ENCODE measurements around the gene NINJ2. TPM values are rescaled to one million over a fixed set of nuclear protein-coding genes. Genes with fewer than 3 reads are reported as not detected.

Gene NINJ2
- total RNA-seq, 1 donor from 2014 or later: not detected

GRCh38 chr12:533718-534117 lies 129.5 kb downstream of the NINJ2 start:
- H3K4me1 ChIP-seq (ENCODE audit: insufficient read depth, low read length): peaks cover 2% of the 10 kb centered on the region
- FAIRE-seq (no peak), DNase-seq (ENCODE audit: low read depth) (no peak)
- H3K9me3 ChIP-seq (ENCODE audit: insufficient read depth, low read depth, low read length): peaks cover 6% of the 10 kb centered on the region
- no peak overlapping the region for H3K9ac ChIP-seq (ENCODE audit: low read length)
- TF ChIP-seq CTCF (IDR thresholded peaks at IDR 0.05; ENCODE audit: insufficient read depth, low read depth, low read length) (no peak), EZH2 (IDR thresholded peaks at IDR 0.05; ENCODE audit: insufficient read depth, low read length) (no peak)
- H2AFZ ChIP-seq (ENCODE audit: low read depth, low read length): no peak overlapping the region
- Mint-ChIP-seq H3K4me1 (ENCODE audit: low read depth, unreplicated experiment) (peaks cover 14% of the 10 kb centered on the region), H3K27ac (ENCODE audit: unreplicated experiment) (peak overlapping the region; percentile 12), H3K4me3 (ENCODE audit: unreplicated experiment) (no peak overlapping the region), H3K27me3 (ENCODE audit: low read depth, unreplicated experiment) (peaks cover 6% of the 10 kb centered on the region), H3K9me3 (ENCODE audit: unreplicated experiment) (peaks cover 17% of the 10 kb centered on the region), H3K36me3 (ENCODE audit: low read depth, unreplicated experiment) (peaks cover 4% of the 10 kb centered on the region)
- H3K79me2 ChIP-seq (ENCODE audit: insufficient read depth, low read length): no peaks in the 10 kb centered on the region
- H4K20me1 ChIP-seq (ENCODE audit: insufficient read depth, low read length): no peaks in the 10 kb centered on the region
- H3K4me2 ChIP-seq (ENCODE audit: low read length): no peak overlapping the region
- no peak overlapping the region for H3K4me3 ChIP-seq (ENCODE audit: insufficient read depth, low read depth, low read length)
- H3K27ac ChIP-seq (ENCODE audit: low read depth, low read length): no peak overlapping the region
- H3K36me3 ChIP-seq (ENCODE audit: insufficient read depth, low read length): no peaks in the 10 kb centered on the region
- no peaks in the 10 kb centered on the region for H3K27me3 ChIP-seq (ENCODE audit: insufficient read depth, low read length)

- H3K4me1 ChIP-seq (ENCODE audit: insufficient read depth, low read length): no peaks in the 10 kb centered on the region
- H3K4me3 ChIP-seq (ENCODE audit: insufficient read depth, low read depth, low read length): no peak overlapping the region
- no peaks in the 10 kb centered on the region for H3K27me3 ChIP-seq (ENCODE audit: insufficient read depth, low read length)
- Mint-ChIP-seq H3K27me3 (ENCODE audit: low read depth, unreplicated experiment) (peaks cover 6% of the 10 kb centered on the region), H3K4me1 (ENCODE audit: low read depth, unreplicated experiment) (peaks cover 14% of the 10 kb centered on the region), H3K9me3 (ENCODE audit: unreplicated experiment) (peaks cover 17% of the 10 kb centered on the region), H3K4me3 (ENCODE audit: unreplicated experiment) (no peak overlapping the region), H3K27ac (ENCODE audit: unreplicated experiment) (peak overlapping the region; percentile 75), H3K36me3 (ENCODE audit: low read depth, unreplicated experiment) (peaks cover 4% of the 10 kb centered on the region)
- H2AFZ ChIP-seq (ENCODE audit: low read depth, low read length): no peak overlapping the region
- no peaks in the 10 kb centered on the region for H4K20me1 ChIP-seq (ENCODE audit: insufficient read depth, low read length)
- peak; percentile 60 for FAIRE-seq
- no peaks in the 10 kb centered on the region for H3K79me2 ChIP-seq (ENCODE audit: insufficient read depth, low read length)
- peak; percentile 58 for DNase-seq (ENCODE audit: low read depth)
- no peak overlapping the region for H3K9ac ChIP-seq (ENCODE audit: low read length)
- TF ChIP-seq CTCF (IDR thresholded peaks at IDR 0.05; ENCODE audit: insufficient read depth, low read depth, low read length) (no peak), EZH2 (IDR thresholded peaks at IDR 0.05; ENCODE audit: insufficient read depth, low read length) (no peak)
- H3K9me3 ChIP-seq (ENCODE audit: insufficient read depth, low read depth, low read length): peaks cover 6% of the 10 kb centered on the region
- H3K27ac ChIP-seq (ENCODE audit: low read depth, low read length): no peak overlapping the region
- H3K4me2 ChIP-seq (ENCODE audit: low read length): no peak overlapping the region
- no peaks in the 10 kb centered on the region for H3K36me3 ChIP-seq (ENCODE audit: insufficient read depth, low read length)
These were observed 130.2 kb downstream of the NINJ2 start for GRCh38 chr12:532908-533565.

- Histone ChIP-seq H3K4me2 (ENCODE audit: low read length) (no peak overlapping the region), H2AFZ (ENCODE audit: low read depth, low read length) (no peak overlapping the region), H3K4me1 (ENCODE audit: insufficient read depth, low read length) (no peaks in the 10 kb centered on the region), H3K27ac (ENCODE audit: low read depth, low read length) (no peak overlapping the region), H3K4me3 (ENCODE audit: insufficient read depth, low read depth, low read length) (no peak overlapping the region), H4K20me1 (ENCODE audit: insufficient read depth, low read length) (no peaks in the 10 kb centered on the region), H3K79me2 (ENCODE audit: insufficient read depth, low read length) (no peaks in the 10 kb centered on the region), H3K9ac (ENCODE audit: low read length) (no peak overlapping the region), H3K27me3 (ENCODE audit: insufficient read depth, low read length) (no peaks in the 10 kb centered on the region), H3K36me3 (ENCODE audit: insufficient read depth, low read length) (no peaks in the 10 kb centered on the region), H3K9me3 (ENCODE audit: insufficient read depth, low read depth, low read length) (peaks cover 6% of the 10 kb centered on the region)
- Mint-ChIP-seq H3K36me3 (ENCODE audit: low read depth, unreplicated experiment) (peaks cover 4% of the 10 kb centered on the region), H3K4me1 (ENCODE audit: low read depth, unreplicated experiment) (peaks cover 14% of the 10 kb centered on the region), H3K4me3 (ENCODE audit: unreplicated experiment) (no peak overlapping the region), H3K27me3 (ENCODE audit: low read depth, unreplicated experiment) (peaks cover 6% of the 10 kb centered on the region), H3K9me3 (ENCODE audit: unreplicated experiment) (peaks cover 17% of the 10 kb centered on the region), H3K27ac (ENCODE audit: unreplicated experiment) (no peak overlapping the region)
- DNase-seq (ENCODE audit: low read depth) (peak; percentile 41), FAIRE-seq (peak; percentile 52)
- no peak for TF ChIP-seq EZH2 (IDR thresholded peaks at IDR 0.05; ENCODE audit: insufficient read depth, low read length)
- no peak for TF ChIP-seq CTCF (IDR thresholded peaks at IDR 0.05; ENCODE audit: insufficient read depth, low read depth, low read length)
These were observed 131.2 kb downstream of the NINJ2 start for GRCh38 chr12:531951-532585.

All from astrocyte (in vitro differentiated cells and primary cell).